IMR-90 (cell line): Measurements from ENCODE around the gene HCN2. TPM values are rescaled to one million over a fixed set of nuclear protein-coding genes. Genes with fewer than 3 reads are reported as not detected.

Experiments used
- ATAC-seq: fragments of 200-7000 bp; cut with Tn5 transposase; 2 replicates; pipeline ENCODE4 v1.9.1; 2020; ENCODE audit warnings: low read depth, mild to moderate bottlenecking, moderate library complexity
- BruUV-seq: library from RNA; stranded (reverse); fragments of 400-500 nt; replicated peaks from 2 replicates; lab custom pipeline; 2021; lab: Mats Ljungman, UMichigan
- CTCF ChIA-PET: fragments of 300-600 bp; formaldehyde crosslinking; extraction: SDS; loops from one replicate; lab custom pipeline; 2021; ENCODE audit warnings: antibody characterized with exemption; lab: Yijun Ruan, JAX
- POLR2A ChIA-PET: fragments of 300-600 bp; sonication (Branson Sonifier 250); formaldehyde crosslinking; loops from one replicate; lab custom pipeline; 2022; ENCODE audit warnings: antibody characterized with exemption; ENCODE audit not compliant: unreplicated experiment; lab: Charles Lee
- DNase-seq: peaks from one replicate; pipeline ENCODE4 v3.0.0; 2013
- H2AFZ ChIP-seq: replicated peaks from 2 replicates; pipeline ENCODE3; 2013; ENCODE audit warnings: low read length, mild to moderate bottlenecking; ENCODE audit not compliant: poor library complexity
- H2AK5ac ChIP-seq: 2 replicates; pipeline ENCODE4 v1.6.1; 2013; ENCODE audit warnings: low read depth, low read length, inconsistent platforms
- H2AK9ac ChIP-seq: replicated peaks from 2 replicates; pipeline ENCODE3; 2013; ENCODE audit warnings: mild to moderate bottlenecking, low read depth, low read length, moderate library complexity; ENCODE audit not compliant: poor library complexity
- H2BK120ac ChIP-seq: 2 replicates; pipeline ENCODE4 v1.6.1; 2013; ENCODE audit warnings: low read depth, low read length, inconsistent platforms
- H2BK15ac ChIP-seq: 3 replicates; pipeline ENCODE4 v1.6.1; 2013; ENCODE audit warnings: low read depth, low read length, inconsistent platforms
- H2BK20ac ChIP-seq: 2 replicates; pipeline ENCODE4 v1.6.1; 2013; ENCODE audit warnings: low read depth, mild to moderate bottlenecking, inconsistent platforms, low read length, moderate library complexity
- H2BK5ac ChIP-seq: 2 replicates; pipeline ENCODE4 v1.6.1; 2013; ENCODE audit warnings: mild to moderate bottlenecking, low read depth, low read length, inconsistent platforms; ENCODE audit not compliant: poor library complexity, severe bottlenecking
- H3K14ac ChIP-seq: replicated peaks from 2 replicates; pipeline ENCODE4 v1.6.1; 2013; ENCODE audit warnings: low read depth, low read length, inconsistent platforms
- H3K18ac ChIP-seq: 2 replicates; pipeline ENCODE4 v1.6.1; 2013; ENCODE audit warnings: low read depth, low read length, control low read depth
- H3K23ac ChIP-seq: 2 replicates; pipeline ENCODE4 v1.6.1; 2013; ENCODE audit warnings: low read depth, low read length, inconsistent platforms
- H3K27ac ChIP-seq: 2 replicates; pipeline ENCODE4 v1.5.1; 2013; ENCODE audit warnings: mild to moderate bottlenecking, control low read depth, low read length; ENCODE audit not compliant: insufficient read depth
- H3K27me3 ChIP-seq: 2 replicates; pipeline ENCODE4 v1.6.1; 2013; ENCODE audit warnings: low read length; ENCODE audit not compliant: control insufficient read depth, insufficient read depth
- H3K36me3 ChIP-seq: 2 replicates; pipeline ENCODE4 v1.6.1; 2013; ENCODE audit warnings: low read length, mixed read lengths; ENCODE audit not compliant: control insufficient read depth, insufficient read depth
- H3K4ac ChIP-seq: 2 replicates; pipeline ENCODE4 v1.6.1; 2013; ENCODE audit warnings: low read depth, low read length, inconsistent platforms
- H3K4me1 ChIP-seq: 2 replicates; pipeline ENCODE4 v1.6.1; 2013; ENCODE audit warnings: low read length, mixed read lengths; ENCODE audit not compliant: control insufficient read depth, insufficient read depth
- H3K4me2 ChIP-seq: 2 replicates; pipeline ENCODE4 v1.6.1; 2013; ENCODE audit warnings: low read depth, mild to moderate bottlenecking, control low read depth, low read length, moderate library complexity
- H3K4me3 ChIP-seq: 2 replicates; pipeline ENCODE4 v1.5.1; 2013; ENCODE audit warnings: low read depth, mild to moderate bottlenecking, control low read depth, low read length, moderate library complexity; ENCODE audit not compliant: insufficient read depth
- H3K56ac ChIP-seq: 2 replicates; pipeline ENCODE4 v1.6.1; 2013; ENCODE audit warnings: low read length, inconsistent platforms; ENCODE audit not compliant: insufficient read depth; ENCODE audit errors: extremely low read depth
- H3K79me1 ChIP-seq, 2 experiments: 2 replicates each; pipeline ENCODE4 v1.6.1; 2013; ENCODE audit warnings: low read length in 2 of 2, inconsistent platforms in 1 of 2, low read depth in 1 of 2
- H3K9ac ChIP-seq: 2 replicates; pipeline ENCODE4 v1.6.1; 2013; ENCODE audit warnings: low read depth, low read length, control low read depth
- H3K9me1 ChIP-seq: 2 replicates; pipeline ENCODE4 v1.6.1; 2013; ENCODE audit warnings: low read length, inconsistent platforms; ENCODE audit not compliant: insufficient read depth
- H3K9me3 ChIP-seq: 2 replicates; pipeline ENCODE4 v1.6.1; 2013; ENCODE audit warnings: low read length; ENCODE audit not compliant: control insufficient read depth, insufficient read depth
- H4K20me1 ChIP-seq: 2 replicates; pipeline ENCODE4 v1.6.1; 2013; ENCODE audit warnings: low read length, inconsistent platforms; ENCODE audit not compliant: insufficient read depth
- H4K5ac ChIP-seq: 2 replicates; pipeline ENCODE4 v1.6.1; 2013; ENCODE audit warnings: mild to moderate bottlenecking, low read depth, low read length, control low read depth
- H4K8ac ChIP-seq, 2 experiments: 2 replicates each; pipeline ENCODE4 v1.6.1; 2013; ENCODE audit warnings: low read depth in 2 of 2, low read length in 2 of 2, control low read depth in 1 of 2, inconsistent platforms in 1 of 2
- H4K91ac ChIP-seq: 2 replicates; pipeline ENCODE4 v1.6.1; 2013; ENCODE audit warnings: low read depth, low read length, inconsistent platforms; ENCODE audit not compliant: insufficient read depth
- USF2 ChIP-seq: fragments of 150-350 bp; IDR thresholded peaks from 2 replicates; pipeline ENCODE4 v1.6.1; 2017; ENCODE audit warnings: mild to moderate bottlenecking, antibody characterized with exemption, low read length, low read depth
- WGBS, 2 experiments: methylation state at CpG; one replicate each; pipeline versions ENCODE4 v1.1.5 to v1.1.7; 2013; ENCODE audit warnings: missing lambda C conversion rate in 2 of 2; ENCODE audit not compliant: insufficient read length in 1 of 2; ENCODE audit errors: extremely low coverage in 2 of 2; 5-methylcytosine and 5-hydroxymethylcytosine counted together
- dilution Hi-C: fragments of 300-500 bp; cut with HindIII; formaldehyde crosslinking; loops from one replicate; pipeline ENCODE4 v1.14.3; 2018; ENCODE audit warnings: low sequenced_read_pairs; ENCODE audit not compliant: unreplicated experiment
- in situ Hi-C: fragments of 300-500 bp; cut with MboI; formaldehyde crosslinking; loops from 3 replicates; pipeline ENCODE4 v1.14.3; 2019; ENCODE audit warnings: low sequenced_read_pairs, inconsistent platforms, mixed read lengths
- intact Hi-C: fragments of 100-400 bp; cut with micrococcal nuclease; formaldehyde crosslinking; loops from 2 replicates; pipeline ENCODE4 v1.10.0; 2022
- polyA plus RNA-seq, 3 experiments: library from polyadenylated mRNA; depleted of rRNA; stranded (reverse); fragments of >200 nt; gene quantifications; 2 replicates each; pipeline ENCODE4 v1.2.3, GENCODE V29; 2012; ENCODE audit warnings: low replicate concordance in 1 of 3
- total RNA-seq: library from RNA; depleted of rRNA; stranded (reverse); fragments of >200 nt; gene quantifications from 2 replicates; pipeline ENCODE4 v1.2.3, GENCODE V29; 2012

HCN2 gene
- total and polyA plus RNA-seq, 2 of the 4 experiments (the other 2 are of a cell fraction), result 0.72 to 2.6 TPM

- peaks cover 0 to 22% of the 10 kb centered on the region in 2 experiments; a peak in 1 of 4 replicates for H3K79me1 ChIP-seq
- no peak for TF ChIP-seq USF2
- H3K4ac ChIP-seq, result no peak overlapping the region
- no peak overlapping the region for H3K4me2 ChIP-seq
- no peaks in the 10 kb centered on the region for H3K9me1 ChIP-seq
- peaks cover 54% of the 10 kb centered on the region for H4K20me1 ChIP-seq
- no peak overlapping the region for H4K91ac ChIP-seq
- H4K5ac ChIP-seq, result no peak overlapping the region
- intact Hi-C loops, result no loop called here
- DNase-seq (no peak), ATAC-seq (no peak)
- H2BK5ac ChIP-seq, result no peak overlapping the region
- no peak overlapping the region for H3K14ac ChIP-seq
- H3K18ac ChIP-seq, result no peak overlapping the region
- H3K56ac ChIP-seq, result no peak overlapping the region
- peaks cover 26% of the 10 kb centered on the region; the same call in 1 of the 2 replicates for H3K36me3 ChIP-seq
- H2AK5ac ChIP-seq, result no peak overlapping the region; the same call in 1 of the 2 replicates
- ChIA-PET POLR2A (no interaction called here), CTCF (interaction anchor here (0.6 kb wide), 1 partner anchor 17 kb away, joined by 4 read pairs; no protein-coding TSS in a partner anchor)
- dilution Hi-C loops, result no loop called here
- H3K23ac ChIP-seq, result no peak overlapping the region
- no peak overlapping the region for H3K27ac ChIP-seq
- H3K9ac ChIP-seq, result no peak overlapping the region
- 88% methylated on average over 10 of the region's 27 CpGs; no CpG with 5 or more reads in 1 of the 2 experiments for WGBS, 2 experiments
- no peak overlapping the region for H2AFZ ChIP-seq
- no peaks in the 10 kb centered on the region for H3K9me3 ChIP-seq
- H4K8ac ChIP-seq, result no peak overlapping the region
- peaks cover 5% of the 10 kb centered on the region for H3K4me1 ChIP-seq
- H2BK120ac ChIP-seq, result no peak overlapping the region
- H2BK15ac ChIP-seq, result no peak overlapping the region
- no TSS peak for BruUV-seq
- in situ Hi-C loops, result no loop called here
- H2BK20ac ChIP-seq, result no peak overlapping the region
- H2AK9ac ChIP-seq, result peak overlapping the region; percentile 55
- H3K4me3 ChIP-seq, result no peak overlapping the region
- H3K27me3 ChIP-seq, result no peaks in the 10 kb centered on the region; the same call in 1 of the 2 replicates
These were observed 6.3 kb upstream of the HCN2 start for GRCh38 chr19:583198-583967.
